Mononuclear cell (primary cell): ENCODE results near the gene MAP1LC3B. TPM values are rescaled to one million over a fixed set of nuclear protein-coding genes. Genes with fewer than 3 reads are reported as not detected.
"Not testable (repeated sequence)": the region's sequence is repeated elsewhere in the genome, so short reads cannot be mapped to it uniquely, and the experiment has no call there.

Experiments used
- H3K27me3 ChIP-seq: 2 replicates; pipeline ENCODE4 v1.6.0; 2011; ENCODE audit warnings: low read length, control low read depth; ENCODE audit not compliant: insufficient read depth
- H3K4me1 ChIP-seq: 2 replicates; pipeline ENCODE4 v1.5.1; 2011; ENCODE audit warnings: mild to moderate bottlenecking, low read length, control low read depth; ENCODE audit not compliant: insufficient read depth
- H3K4me3 ChIP-seq: 2 replicates; pipeline ENCODE4 v1.5.1; 2011; ENCODE audit warnings: mild to moderate bottlenecking, low read length, moderate library complexity
- H3K9me3 ChIP-seq: 2 replicates; pipeline ENCODE4 v1.5.1; 2011; ENCODE audit warnings: low read depth, mild to moderate bottlenecking, control low read depth, low read length
- total RNA-seq: library from RNA; depleted of rRNA; stranded (reverse); fragments of >200 nt; gene quantifications from one replicate; pipeline ENCODE4 v1.2.3, GENCODE V29; 2012

Gene MAP1LC3B
- total RNA-seq, 1 donor = 63.1 TPM

DNA sequence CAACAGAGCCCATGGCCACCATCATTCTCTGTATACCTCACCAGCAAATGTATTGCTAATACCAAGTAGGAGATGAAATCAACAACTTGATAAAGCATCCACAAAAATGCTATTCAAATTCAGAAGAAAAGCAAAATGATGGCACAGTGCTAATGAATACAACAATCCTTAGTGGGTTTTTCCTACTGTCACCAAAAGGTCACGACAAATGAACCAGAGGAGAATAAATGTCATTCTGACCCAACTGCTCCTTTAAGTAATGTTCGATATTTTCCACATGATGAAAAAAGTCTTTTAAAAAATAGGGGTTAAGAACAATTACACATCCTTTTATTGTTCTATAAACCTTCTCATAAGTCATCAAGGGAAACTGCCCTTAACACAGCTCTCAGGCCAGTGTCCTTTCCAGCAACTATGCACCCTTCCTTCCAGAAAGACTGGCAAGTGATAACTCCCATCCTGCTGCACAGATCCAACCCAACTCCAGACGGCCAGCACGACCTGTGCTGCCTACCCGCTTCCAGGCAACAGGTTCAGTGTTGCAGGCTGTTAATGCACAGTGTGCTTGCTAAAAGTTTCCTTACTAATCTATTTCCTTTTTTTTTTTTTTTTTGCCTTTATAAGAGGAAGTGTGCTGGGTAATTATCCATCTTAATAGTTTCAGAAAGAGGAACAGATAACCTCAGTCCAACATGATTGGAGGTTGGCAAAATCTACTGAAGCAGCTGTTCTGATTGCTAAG lies 23.9 kb upstream of the MAP1LC3B start:
- Histone ChIP-seq H3K4me3 (no peak overlapping the region), H3K9me3 (no peaks in the 10 kb centered on the region), H3K4me1 (peaks cover 22% of the 10 kb centered on the region), H3K27me3 (peaks cover 26% of the 10 kb centered on the region)

DNA sequence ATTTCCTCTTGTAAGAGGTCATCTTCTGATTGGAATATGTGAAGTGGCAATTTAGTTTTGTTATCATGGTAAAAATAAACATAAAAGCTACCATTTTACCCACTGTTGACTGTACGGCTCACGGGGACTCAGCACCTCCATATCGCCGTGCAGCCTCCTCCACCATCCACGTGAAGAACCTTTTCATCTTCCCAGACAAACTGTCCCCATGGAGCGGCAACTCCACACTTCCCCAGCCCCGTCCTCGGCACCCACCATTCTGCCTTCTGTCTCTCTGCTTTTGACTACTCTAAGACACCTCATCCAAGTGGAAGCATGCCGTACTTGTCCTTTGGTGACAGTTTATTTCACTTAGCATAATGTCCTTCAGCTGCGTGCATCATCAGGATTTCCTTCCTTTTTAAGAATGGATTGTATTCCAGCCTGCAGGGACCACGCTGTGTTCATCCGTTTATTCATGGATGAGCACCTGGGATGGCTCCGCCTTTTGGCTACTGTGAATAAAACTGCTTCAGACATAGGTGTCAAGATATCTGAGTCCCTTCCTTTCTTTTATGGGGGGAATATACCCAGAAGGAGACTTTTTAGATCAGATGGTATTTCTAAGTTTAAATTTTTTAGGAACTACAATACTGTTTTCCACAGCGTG lies 22.9 kb upstream of the MAP1LC3B start:
- Histone ChIP-seq H3K27me3 (peaks cover 26% of the 10 kb centered on the region), H3K4me3 (no peak overlapping the region), H3K4me1 (peaks cover 21% of the 10 kb centered on the region), H3K9me3 (no peaks in the 10 kb centered on the region)

DNA sequence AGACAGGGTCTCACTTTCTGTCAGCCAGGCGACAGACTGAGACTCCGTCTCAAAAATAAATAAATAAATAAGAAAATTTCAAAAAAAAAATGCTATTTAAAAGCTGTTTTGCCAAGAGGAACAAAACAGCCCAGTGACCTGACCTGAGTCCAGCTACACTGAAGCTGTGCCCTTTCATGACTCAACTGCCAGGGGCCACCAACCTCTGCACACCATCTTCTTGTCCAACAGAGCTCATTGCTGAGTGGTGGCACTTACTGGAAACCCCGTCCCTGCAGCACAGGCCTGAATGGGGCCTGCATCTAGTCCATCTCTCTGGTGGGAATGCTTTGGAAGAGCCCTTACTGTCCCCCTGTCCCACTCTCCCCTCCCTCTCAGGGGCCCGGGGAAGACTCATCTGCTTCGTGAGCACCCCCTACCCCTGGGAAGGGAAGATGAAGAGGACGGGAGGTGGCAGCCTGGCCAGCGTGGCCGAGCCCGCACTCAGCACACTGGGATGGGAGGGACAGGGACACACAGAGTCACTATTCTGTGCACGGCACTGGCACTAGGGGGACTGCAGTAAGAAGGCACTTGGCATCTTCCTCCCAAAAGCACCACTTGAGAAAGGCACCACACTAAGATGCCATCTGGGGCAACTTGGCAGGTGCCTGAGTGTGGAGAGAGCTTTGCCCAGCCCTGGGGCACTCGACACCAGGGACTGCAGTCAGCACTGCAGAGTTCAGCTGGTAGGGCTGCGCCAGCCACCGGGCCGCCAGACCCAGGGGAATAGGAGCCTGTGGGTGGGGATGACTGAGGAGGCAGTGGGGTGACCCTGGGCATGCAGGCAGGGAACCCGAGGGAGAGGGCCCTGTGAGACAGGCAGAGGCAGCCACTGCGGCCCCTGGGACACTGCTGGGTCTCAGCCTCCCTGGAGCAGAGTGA lies 22.1 kb upstream of the MAP1LC3B start:
- no peaks in the 10 kb centered on the region for H3K9me3 ChIP-seq
- H3K27me3 ChIP-seq = peaks cover 26% of the 10 kb centered on the region
- no peak overlapping the region for H3K4me3 ChIP-seq
- peaks cover 17% of the 10 kb centered on the region for H3K4me1 ChIP-seq

DNA sequence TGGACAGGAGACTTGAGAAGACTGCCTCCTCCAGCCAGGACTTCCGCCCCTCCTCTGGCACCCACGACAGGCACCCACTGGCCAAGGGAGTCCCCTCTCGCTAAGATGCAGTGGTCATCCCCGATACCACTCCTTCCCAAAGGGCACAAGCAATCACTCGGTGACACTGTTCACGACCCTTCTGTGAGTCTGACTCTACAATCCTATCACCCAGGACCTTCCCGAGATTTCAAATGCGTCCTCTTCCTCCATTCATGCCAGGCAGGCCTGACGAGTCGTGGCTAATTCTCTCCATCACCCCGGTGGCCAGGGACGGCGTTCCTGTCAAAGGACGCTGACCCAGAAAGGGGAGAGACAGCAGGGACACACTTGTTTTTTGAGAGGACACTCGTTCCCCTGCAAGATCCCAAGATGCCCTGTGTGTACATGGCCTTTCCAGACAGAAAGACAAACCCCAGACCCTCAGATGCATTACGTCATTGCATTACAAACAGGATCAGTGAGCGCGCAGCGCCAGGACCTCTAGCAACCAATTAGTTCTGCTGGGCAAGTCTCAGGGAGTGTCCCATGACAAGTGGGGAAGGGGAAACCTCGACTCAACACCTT lies 20.8 kb upstream of the MAP1LC3B start:
- Histone ChIP-seq H3K4me3 (no peak overlapping the region), H3K9me3 (no peaks in the 10 kb centered on the region), H3K27me3 (peaks cover 26% of the 10 kb centered on the region), H3K4me1 (peaks cover 25% of the 10 kb centered on the region)

DNA sequence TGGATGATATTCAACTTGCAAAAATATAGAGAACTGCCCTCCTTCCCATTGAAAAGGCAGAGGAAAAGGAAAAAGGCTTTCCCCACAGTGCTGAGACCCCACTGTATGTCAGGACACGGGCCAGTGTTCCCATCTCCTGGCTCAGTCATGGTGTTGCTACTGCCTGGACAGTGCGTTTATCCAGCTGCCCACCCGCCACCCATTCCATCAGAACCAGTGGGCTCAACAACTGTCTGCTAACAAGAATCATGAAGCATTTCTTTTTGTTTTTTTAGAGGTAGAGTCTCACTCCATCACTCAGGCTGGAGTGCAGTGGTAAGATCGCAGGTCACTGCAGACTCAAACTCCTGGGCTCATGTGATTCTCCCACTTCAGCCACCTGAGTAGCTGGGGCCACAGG lies 19.8 kb upstream of the MAP1LC3B start:
- H3K4me3 ChIP-seq = no peak overlapping the region
- peaks cover 25% of the 10 kb centered on the region for H3K4me1 ChIP-seq
- H3K9me3 ChIP-seq = no peaks in the 10 kb centered on the region
- peaks cover 23% of the 10 kb centered on the region for H3K27me3 ChIP-seq

DNA sequence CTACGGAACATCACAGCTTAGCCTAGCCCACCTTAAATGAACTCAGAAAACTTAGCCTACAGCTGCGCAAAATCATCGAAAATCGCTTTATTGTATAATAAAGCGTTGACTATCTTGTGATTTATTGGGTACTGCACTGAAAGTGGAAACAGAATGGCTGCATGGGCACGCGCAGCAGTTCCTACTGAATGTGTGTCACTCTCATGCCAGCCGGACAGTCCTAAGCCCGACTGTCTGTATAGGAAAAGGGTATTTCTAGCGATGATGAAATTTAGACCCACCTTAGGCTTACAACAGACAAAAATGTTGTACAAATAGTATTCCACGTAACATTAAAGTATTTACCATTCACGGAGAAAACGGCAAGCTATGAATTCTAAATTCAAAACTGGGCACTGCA lies 17.8 kb upstream of the MAP1LC3B start:
- no peak overlapping the region for H3K4me3 ChIP-seq
- no peaks in the 10 kb centered on the region for H3K9me3 ChIP-seq
- H3K4me1 ChIP-seq = peaks cover 12% of the 10 kb centered on the region
- H3K27me3 ChIP-seq = peaks cover 13% of the 10 kb centered on the region

DNA sequence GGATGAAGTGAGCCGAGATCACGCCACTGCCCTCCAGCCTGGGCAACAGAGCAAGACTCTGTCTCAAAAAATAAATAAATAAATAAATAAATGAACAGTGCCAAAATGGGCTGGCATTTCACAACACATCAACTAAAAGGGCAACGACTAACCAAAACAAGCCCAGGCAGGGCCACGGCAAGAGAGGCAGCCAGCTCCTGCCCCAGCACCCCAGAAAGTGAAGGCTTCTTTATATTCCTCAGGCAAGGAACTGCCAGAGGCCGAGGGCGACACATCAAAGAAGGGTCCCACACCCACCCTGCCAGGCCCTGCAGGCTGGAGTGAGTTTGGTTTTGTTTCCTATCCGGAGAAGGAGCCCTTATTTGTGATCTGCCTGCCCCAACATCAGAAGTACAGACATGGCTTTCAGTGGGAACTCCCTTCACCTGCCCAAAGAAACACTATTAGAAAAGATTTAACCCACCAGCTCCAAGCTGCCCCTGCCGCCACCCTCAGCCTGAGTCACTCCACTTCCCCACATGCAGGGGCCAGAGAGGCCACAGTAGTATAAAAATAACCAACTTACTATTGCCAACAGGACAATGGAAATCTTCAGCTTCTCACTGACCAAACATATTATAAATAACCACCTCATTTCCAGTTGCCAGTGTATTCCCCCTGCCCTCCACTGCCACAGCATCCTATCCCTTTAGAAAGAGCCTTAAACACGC lies 16.6 kb upstream of the MAP1LC3B start:
- H3K9me3 ChIP-seq = no peaks in the 10 kb centered on the region
- peaks cover 6% of the 10 kb centered on the region for H3K27me3 ChIP-seq
- H3K4me1 ChIP-seq = peaks cover 11% of the 10 kb centered on the region
- no peak overlapping the region for H3K4me3 ChIP-seq

DNA sequence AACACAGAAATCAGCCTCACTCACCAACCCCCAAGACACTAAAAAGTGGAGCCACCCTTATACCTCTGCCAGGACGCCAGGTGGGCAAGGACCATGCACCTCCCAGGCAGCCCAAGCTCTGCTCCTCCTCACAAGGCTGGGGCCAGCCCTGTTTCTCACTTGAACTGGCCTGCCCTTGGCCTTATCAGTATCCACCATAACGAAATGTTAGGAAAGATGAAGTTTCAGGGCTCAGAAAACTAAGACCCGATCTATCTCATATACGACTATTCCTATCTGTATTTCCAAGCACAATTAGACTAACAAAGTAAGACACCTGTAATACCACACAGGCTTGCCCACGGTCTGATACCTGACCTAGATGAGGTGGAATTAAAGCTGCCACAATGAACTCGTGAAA lies 15.5 kb upstream of the MAP1LC3B start:
- Histone ChIP-seq H3K4me3 (no peak overlapping the region), H3K9me3 (no peaks in the 10 kb centered on the region), H3K4me1 (peaks cover 18% of the 10 kb centered on the region), H3K27me3 (peaks cover 3% of the 10 kb centered on the region)

DNA sequence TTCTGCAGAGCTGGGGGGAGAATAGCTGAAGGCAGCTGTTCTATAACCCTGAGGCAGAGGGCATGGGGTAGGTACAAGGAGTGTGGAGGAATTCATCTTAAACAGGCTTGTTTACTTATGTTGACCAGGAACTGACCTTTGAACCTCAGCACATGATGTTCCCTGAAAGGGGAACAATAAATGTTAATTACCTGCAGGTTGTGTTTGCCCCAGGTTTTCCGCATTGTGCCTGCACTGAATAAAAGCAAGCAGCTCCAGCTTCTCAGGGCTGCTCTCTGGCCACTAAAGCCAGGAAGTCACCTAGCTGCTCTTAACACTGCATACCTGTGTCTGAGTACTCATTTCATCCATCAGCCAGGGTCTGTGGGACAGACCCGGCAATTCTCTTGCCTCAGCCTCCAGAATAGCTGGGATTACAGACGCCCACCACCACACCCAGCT lies 12.8 kb upstream of the MAP1LC3B start:
- not testable (repeated sequence) for H3K9me3 ChIP-seq, H3K4me3 ChIP-seq, H3K27me3 ChIP-seq
- peaks cover 35% of the 10 kb centered on the region for H3K4me1 ChIP-seq

DNA sequence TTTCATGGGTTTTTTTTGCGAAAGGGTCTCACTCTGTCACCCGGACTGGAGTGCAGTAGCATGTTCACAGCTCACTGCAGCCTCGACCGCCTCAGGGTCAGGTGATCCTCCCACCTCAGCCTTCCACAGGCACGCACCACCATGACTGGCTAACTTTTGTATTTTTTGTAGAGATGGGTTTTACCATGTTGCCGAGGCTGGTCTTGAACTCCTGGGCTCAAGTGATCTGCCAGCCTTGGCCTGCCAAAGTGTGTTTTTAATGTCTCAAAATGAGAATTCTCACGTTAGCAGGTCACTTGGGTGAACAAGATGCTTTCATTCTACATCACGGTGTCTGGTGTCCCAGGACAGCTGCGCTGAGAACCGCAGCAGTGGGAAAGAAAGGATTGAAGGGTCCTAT lies 11.7 kb upstream of the MAP1LC3B start:
- Histone ChIP-seq H3K27me3 (no peaks in the 10 kb centered on the region), H3K4me1 (peaks cover 40% of the 10 kb centered on the region), H3K4me3 (no peak overlapping the region), H3K9me3 (no peaks in the 10 kb centered on the region)

DNA sequence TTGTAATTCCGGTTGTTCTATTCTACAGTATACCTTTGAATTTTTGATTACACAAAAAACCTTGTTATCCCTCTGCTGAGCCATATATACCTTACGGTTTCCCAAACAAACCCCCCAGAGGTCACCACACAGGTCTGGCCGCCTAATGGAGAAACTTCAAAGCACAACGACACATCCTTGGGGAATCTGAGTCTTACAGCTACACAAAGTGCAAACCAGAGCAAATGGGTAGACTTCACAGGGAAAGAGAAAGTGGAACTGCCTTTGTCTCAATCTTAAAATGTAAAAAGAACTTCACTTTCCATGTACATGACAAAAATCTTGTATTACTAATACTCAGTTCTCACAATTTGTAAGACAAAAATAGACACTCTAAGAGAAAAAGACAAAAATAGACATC lies 11.3 kb upstream of the MAP1LC3B start:
- Histone ChIP-seq H3K4me3 (no peak overlapping the region), H3K27me3 (no peaks in the 10 kb centered on the region), H3K4me1 (peaks cover 36% of the 10 kb centered on the region)

DNA sequence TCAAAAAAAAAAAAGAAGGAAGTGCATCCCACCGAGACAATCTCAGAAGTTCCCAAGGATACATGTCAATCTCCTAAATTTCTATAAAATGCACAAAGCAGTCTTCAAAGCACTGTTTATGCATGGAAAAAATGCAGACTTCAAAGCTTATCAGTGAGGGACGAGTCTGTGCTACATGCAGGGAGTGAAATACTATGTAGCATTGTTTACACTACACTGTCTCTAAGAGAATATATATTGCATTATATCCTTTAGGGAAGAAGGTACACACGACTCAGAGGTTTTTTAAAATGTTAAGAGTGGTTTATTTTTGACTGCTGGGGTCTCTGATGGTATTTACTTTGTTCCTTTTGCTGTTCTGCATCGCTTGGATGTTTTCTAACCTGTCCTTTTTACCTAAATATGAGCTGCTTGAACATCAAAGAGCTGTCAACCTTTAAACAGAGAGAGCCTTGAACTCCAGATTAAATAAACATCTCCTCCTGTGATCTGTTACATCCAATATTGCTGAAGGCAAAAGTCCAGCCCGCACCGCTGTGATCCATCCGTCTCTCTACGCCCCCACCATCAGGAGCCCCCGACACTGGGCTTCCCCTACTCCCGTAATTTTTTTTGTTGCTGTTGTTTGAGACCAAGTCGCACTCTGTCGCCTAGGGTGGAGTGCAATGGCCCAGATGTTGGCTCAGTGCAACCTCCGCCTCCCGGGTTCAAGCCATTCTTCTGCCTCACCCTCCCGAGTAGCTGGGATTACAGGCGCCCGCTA lies 9.9 kb upstream of the MAP1LC3B start:
- no peak overlapping the region for H3K4me3 ChIP-seq
- H3K4me1 ChIP-seq = peaks cover 40% of the 10 kb centered on the region
- no peaks in the 10 kb centered on the region for H3K27me3 ChIP-seq
- no peaks in the 10 kb centered on the region for H3K9me3 ChIP-seq

More for the DNA sequence above, 11.3 kb upstream of the MAP1LC3B start:
- no peaks in the 10 kb centered on the region for H3K9me3 ChIP-seq

DNA sequence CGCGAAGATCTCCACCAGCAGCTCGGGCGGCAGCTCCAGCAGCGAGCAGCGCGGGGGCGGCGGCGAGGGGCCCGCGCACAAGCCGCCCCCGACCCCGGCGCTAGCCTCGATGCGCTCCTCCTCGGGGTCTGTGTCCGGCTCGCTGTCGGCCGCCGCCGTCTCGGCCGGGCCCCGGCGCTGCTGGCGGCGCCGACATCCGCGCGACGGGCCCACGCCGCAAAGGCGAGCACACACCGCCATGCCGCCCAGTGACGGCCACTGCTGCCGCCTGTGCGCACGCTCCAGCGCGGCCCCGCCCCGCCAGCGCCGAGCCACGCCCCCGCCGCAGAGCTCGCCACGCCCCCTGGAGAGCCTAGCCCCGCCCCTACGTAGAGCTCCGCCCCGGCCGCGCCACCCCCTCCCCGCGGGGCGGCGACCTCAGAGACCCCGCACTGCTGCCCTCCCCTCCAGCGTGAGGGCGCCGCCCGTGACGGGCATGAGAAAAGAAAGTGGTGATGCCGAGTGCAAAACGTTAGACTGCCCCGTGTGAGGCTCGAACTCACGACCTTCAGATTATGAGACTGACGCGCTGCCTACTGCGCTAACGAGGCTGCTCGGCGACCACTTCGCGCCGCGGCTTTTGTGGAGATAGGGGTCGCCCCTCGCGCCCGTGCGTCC lies 8.5 kb upstream of the MAP1LC3B start, which contains the start of gene FBXO31:
Gene FBXO31 (minus strand): TSS at position 272 of the 657 bp plus-strand sequence. CDS start 32 bp downstream, at position 240.
- H3K9me3 ChIP-seq = no peaks in the 10 kb centered on the region
- peak within 1 kb of the TSS; percentile 63 for H3K4me3 ChIP-seq
- H3K27me3 ChIP-seq = no peaks in the 10 kb centered on the region
- peaks cover 50% of the 10 kb centered on the region for H3K4me1 ChIP-seq
